IPS DF 4.7 (cell line): ENCODE results near the gene PCED1B.

ENCODE experiments used
- DNase-seq: peaks from one replicate; pipeline ENCODE4 v3.0.0-alpha.2; 2013; ENCODE audit warnings: low spot score; ENCODE audit errors: extremely low read depth

The PCED1B gene

DNA sequence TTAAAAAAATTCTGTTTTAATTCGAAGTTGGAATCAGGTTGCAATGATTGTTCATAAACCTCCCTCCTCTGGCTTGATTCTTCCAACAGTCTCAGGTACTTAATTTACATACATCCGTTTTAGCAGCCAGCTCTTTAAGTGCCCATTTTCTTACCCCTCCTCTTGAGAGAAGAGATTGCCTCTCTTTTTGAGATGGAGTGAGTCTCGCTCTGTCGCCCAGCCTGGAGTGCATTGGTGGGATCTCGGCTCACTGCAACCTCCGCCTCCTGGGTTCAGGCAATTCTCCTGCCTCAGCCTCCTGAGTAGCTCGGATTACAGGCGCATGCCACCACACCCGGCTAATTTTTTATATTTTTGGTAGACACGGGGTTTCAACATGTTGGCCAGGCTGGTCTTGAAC is 146.8 kb downstream of the PCED1B start:
- DNase-seq: no peak

DNA sequence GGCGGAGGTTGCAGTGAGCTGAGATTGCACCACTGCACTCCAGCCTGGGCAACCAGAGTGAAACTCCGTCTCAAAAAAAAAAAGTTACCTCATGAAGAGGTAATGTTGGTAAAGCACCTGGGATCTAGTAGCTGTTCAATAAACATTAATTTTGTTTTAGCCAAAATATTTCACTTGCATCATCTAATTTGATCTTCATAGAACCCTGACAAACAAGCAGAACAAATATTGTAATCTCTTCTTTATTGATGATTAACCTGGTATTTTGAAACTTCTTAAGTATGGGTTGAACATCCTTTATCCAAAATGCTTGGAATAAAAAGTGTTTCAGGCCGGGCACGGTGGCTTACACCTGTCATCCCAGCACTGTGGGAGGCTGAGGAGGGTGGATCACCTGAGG is 149.4 kb downstream of the PCED1B start:
- no peak for DNase-seq

DNA sequence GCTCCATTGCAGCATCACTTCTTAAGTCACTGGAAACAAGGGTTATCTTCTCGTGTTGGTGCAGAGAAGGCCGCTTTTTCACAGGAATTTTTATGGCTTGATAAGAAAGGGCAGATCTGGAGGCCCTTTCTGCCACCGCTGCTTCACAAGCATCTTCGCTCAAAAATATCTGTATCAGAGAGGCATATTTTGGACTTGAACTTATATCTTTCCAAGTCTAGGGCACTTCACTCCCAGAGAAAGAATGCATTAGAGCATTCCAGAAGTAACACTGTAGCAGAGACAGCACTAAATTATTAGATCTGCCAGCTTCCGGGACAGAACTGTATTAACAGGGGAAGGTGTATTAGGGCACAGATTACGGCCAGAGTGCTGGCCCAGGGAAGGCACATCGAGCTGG is 152.0 kb downstream of the PCED1B start:
- no peak for DNase-seq

DNA sequence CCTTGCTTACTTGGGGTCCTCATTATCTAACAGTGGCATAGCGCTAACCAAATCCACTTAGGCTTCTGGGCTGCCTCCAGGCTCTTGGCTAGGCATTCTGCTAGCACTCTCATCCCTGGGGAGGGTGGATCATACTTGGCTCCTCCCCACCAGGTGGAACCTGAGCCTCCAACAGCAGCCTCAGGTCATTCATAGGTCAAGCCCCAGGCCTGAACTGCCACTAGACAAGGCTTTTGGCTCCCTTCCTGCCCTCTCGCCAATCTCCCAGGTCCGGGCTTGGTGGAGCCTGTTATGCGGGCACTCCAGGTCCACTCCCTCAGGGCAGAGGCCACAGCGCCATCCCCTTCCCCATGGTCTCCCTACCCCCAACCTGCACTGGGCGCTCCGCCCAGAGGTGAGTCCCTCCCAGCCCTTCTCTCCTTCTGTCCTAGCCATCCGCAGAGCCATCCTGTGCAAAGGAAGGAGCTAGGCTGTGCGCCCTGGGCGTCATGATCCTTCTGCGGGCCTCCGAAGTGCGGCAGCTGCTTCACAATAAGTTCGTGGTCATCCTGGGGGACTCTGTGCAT is 155.2 kb downstream of the PCED1B start:
- DNase-seq: no peak

DNA sequence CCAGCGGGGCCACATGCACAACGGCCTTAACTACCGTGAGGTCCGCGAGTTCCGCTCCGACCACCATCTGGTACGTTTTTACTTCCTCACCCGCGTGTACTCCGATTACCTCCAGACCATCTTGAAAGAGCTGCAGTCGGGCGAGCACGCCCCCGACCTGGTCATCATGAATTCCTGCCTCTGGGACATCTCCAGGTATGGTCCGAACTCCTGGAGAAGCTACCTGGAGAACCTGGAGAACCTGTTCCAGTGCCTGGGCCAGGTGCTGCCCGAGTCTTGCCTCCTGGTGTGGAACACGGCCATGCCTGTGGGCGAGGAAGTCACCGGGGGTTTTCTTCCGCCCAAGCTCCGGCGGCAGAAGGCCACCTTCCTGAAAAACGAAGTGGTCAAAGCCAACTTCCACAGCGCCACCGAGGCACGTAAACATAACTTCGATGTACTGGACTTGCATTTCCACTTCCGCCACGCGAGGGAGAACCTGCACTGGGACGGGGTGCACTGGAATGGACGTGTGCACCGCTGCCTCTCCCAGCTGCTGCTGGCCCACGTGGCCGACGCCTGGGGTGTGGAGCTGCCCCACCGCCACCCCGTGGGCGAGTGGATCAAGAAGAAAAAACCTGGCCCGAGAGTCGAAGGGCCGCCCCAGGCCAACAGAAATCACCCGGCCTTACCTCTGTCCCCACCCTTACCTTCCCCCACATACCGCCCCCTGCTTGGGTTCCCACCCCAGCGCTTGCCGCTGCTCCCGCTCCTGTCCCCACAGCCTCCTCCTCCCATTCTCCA is 156.0 kb downstream of the PCED1B start:
- no peak for DNase-seq

DNA sequence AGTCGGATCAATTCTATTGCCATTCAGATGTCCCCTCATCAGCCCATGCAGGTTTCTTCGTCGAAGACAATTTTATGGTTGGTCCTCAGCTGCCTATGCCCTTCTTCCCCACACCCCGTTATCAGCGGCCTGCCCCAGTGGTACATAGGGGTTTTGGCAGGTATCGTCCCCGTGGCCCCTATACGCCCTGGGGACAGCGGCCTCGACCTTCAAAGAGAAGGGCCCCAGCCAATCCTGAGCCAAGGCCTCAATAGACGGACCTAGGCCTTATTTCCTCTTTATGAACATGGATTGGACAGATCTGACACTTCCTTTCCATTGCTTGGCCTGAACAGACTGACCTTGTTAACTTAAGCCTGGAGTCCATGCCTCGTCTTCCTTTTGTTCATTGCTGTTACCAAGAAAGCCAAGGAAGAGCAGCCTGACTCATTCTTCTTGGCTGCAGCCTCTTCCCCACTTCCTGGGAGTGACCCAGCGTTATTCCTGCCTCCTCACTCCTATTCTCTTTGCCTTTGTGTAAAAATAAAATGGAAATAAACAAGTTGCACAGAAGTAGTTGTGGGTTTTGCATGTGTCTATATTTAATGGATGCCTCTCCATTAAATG is 156.8 kb downstream of the PCED1B start:
- no peak for DNase-seq

DNA sequence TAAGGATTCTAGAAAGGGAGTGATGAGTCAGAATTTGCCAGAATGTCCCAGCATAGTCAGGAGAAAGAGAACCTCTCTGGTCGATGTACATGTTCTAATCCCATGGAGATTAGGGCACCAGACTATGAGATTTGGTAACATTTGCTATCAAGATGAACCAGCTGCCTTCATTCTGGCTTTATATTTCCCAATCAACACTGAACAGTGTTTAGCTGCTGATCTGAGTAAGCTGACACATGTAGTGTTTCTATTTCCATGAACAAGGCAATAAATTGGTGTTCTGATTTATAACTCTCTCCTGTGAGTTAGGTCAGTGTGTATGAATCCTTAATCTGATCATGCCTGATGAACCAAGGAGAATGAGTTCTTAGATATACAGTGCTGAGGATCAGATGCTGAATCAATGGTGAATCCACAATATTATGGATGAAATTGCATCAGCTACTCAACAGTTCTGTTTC is 158.4 kb downstream of the PCED1B start:
- no peak for DNase-seq

DNA sequence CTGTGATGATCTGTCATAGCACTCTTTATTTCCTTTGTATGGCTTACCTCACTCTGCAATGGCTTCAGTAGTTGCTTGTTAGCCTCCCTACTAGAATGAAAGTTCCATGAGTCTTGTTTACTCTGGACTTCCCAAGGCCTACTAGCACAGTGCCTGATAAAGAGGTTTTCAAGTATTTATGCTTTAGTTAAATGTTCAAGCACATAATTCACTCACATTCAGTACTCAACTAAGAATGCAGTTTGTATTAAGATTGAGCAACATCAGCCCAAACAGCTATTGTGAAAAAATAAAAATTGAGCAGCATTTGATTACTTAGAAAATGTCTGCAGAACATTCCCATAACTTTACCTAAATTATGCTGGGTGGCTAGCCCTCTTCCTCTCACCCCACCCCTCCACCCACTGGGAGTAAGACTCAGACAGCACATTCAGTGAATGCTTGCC is 159.3 kb downstream of the PCED1B start:
- DNase-seq: no peak

DNA sequence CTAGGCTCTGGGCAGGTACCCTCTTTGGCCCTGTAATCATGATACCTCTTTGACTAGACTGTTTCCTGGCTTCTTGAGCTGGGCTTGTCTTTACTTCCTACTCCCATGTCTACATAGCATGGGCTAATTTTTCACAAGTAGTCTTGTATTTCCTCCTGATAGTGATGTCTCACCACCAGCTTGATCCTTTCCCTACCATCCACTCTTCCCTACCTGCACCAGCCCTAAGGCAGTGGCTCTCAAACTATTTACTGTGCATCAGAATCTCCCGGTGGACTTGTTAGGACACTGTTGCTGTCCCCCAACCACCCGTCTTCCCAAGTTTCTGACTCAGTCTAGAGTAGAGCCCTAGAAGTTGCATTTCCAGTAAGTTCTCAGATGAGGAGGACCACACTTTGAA is 163.0 kb downstream of the PCED1B start:
- DNase-seq: no peak

DNA sequence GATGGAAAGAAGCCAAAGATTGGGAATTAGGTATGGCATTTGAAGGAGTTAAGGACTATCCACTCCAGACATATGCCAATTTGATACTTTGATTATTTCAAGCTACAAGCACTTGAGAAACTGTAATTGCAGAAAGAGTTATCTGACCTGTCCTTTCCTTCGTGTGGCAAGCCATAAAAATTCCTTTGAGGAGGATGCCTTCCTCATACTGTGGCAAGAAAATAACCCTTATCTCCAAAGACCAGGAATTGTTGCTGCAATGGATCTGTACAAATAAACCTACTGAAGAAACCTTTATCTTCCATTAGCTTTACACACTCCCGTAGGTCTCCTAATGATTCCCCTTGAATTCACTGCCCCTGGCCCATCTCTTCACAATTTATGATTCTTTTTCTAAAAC is 165.4 kb downstream of the PCED1B start:
- no peak for DNase-seq

DNA sequence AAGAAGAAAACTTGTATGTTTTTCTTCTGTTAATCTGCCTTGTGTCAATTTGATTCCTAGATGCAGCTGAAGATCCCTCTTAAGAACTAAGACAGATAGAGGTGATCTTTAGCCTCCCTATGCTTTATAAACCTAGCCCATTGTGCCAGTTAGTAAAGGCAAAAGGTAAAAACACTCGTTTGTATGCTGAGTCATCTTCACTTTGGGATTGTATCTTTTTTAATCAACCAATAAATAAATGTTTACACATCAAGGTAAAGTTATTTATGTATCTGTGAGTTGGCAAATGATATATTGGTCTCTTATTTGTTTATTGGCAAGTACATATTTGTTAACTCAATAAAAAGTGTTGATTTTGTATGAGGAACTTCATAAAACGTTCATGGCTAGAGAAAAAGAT is 166.2 kb downstream of the PCED1B start:
- no peak for DNase-seq

DNA sequence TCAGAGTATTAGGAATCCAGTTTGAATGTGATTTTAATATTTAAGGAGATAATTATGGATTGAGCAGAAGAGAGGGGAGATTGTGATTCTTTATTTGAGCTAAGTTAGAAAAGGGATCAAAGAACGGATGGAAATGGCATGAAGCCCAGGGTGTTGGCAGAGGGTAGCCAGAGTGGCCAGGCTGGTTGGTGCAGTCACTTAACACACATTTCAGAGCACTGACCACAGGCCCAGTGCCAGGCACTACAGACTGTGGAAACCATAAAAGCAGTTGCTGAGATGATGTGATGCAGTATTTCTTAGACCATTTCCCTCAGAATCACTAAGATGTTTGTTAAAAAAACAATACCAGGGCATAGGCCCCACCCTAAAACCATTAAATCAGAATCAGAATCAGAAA is 168.0 kb downstream of the PCED1B start:
- DNase-seq: no peak

DNA sequence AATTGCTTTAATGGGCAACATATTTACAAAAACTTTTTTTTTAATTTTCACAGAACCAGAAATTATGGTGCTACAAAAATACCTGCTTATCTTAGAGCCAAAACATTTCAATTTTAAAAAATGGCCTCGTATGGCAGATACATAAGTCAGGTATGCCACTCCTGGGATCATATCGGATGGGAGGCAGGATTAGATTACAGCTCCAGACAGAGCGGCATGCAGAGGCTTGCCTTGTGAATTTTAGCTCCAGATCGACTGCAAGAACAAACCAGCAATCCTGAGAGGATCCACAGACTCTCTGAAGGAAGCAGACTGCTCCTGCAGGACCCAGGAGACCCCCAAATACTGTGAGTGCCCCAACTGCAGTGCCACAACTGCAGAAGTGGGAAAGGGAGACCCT is 169.7 kb downstream of the PCED1B start:
- DNase-seq: no peak

DNA sequence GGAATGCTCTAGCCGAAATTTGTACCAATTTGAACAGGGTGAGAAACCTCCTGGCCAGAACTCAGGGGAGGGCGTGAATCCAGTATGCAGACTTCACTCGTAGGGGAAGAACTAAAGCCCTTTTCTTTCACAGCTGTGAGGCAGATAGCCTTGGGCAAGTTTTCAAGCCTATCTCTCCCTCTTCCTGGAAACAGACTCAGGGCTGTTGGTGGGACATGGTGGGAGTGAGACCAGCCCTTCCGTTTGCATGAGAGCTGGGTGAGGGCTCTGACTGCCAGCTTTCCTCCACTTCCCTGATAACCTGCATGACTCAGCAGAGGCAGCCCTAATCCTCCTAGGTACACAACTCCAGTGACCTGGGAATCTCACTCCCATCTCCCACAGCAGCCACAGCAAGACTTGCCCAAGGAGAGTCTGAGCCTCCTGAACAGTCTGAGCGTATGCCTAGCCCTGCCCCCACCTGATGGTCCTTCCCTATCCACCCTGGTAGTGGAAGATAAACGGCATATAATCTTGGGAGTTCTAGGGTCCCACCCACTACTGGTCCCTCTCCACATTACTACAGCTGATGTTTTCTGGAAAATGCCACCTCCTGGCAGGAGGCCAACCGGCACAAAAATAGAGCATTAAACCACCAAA is 170.4 kb downstream of the PCED1B start:
- no peak for DNase-seq

DNA sequence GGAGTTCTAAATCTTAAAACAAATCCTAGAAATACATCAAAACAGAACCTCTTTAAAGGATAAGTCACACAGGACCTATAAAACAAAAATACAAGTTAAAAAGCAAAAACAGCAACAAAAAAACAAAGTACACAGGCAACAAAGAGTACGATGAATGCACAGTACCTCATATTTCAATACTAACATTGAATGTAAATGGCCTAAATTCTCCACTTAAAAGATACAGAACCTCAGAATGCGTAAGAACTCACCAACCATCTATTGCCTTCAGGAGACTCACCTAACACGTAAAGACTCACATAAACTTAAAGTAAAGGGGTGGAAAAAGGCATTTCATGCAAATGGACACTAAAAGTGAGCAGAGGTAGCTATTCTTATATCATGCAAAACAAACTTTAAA is 172.5 kb downstream of the PCED1B start:
- DNase-seq: no peak

DNA sequence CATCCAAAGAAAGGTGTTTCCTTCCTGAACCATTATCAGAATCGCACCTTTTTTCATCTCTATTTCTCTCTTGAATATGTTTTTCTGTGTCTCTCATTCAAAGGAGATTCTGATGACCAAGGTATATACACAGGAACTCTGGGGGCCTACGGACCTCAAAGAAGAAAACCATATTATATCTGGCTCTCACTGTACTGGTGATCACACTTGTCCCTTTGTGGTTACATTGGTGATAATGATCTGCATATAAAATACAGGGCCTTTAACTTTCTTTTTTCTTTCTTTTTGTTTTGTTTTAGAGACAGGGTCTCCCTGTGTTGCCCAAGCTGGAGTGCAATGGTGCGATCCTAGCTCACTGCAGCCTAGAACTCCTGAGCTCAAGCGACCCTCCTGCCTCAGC is 185.5 kb downstream of the PCED1B start:
- no peak for DNase-seq

DNA sequence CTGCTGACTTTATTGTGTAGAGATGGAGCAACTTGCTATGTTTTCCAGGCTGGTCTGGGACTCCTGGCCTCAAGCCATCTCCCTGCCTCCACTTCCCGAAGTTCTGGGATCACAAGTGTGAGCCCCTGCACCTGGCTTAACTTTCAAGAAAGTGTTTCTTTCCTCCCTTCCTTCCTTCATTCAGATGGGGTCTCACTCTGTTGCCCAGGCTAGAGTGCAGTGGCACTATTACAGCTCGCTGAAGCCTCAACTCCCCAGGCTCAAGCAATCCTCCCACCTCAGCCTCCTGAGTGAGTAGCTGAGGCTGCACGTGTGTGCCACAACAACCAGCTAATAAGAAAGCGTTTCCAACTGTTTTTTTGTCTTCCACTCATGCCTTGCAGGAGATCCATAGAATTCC is 186.0 kb downstream of the PCED1B start:
- DNase-seq: no peak

DNA sequence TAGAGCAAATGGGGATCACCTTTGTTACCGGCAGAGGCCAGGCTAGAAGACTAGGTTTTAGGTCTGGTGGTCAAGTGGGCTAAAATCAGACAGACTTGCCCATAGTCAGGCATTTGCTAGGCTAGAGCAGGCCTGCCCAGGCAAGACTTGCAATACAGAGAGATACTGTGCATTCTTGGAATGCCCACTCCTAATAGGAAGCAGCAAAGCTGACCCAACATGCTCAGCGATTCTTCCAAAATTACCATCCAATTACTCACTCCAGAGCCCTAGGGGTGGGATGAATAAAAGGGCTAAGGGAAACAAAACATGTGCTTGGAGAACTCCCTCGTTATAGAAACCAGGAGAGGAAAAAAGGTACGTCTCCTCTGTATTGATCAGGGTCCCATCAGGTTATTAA is 188.2 kb downstream of the PCED1B start:
- no peak for DNase-seq

DNA sequence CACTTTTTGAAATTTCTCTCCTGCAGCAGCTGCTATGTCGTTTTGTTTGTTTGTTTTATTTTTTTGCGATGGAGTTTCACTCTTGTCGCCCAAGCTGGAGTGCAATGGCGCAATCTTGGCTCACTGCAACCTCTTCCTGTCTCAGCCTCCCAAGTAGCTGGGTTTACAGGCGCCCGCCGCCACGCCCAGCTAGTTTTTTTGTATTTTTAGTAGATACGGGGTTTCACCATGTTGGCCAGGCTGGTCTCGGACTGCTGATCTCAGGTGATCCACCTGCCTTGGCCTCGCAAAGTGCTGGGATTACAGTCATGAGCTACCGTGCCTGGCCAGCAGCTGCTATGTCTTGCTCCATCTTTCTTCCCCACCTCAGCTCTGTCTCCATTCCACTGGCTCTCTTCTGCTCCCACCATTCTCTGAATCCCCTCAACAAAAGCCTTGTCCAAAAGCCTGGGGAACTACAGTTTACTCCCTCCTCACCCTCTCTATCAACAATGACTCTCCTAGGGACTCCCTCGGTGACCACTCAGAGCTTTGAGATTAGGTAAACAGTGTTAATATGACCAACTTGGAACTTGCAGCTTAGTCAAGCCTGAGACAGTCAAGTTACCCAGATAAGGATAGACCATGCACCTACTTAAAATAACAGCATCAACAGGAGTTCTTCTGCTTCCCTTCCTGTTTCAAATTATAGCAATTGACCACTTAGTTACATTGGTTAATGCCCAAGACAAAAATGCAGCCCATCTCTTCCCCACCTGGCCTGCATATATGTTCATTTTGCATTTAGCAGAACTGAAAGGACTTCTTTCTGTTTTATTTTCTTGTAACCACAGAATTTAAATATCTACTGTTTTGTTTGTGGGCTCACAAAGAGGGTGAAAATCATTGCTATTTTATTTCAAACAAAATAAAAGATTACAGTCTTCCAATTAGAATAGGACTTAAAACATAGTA is 189.4 kb downstream of the PCED1B start:
- DNase-seq: no peak

DNA sequence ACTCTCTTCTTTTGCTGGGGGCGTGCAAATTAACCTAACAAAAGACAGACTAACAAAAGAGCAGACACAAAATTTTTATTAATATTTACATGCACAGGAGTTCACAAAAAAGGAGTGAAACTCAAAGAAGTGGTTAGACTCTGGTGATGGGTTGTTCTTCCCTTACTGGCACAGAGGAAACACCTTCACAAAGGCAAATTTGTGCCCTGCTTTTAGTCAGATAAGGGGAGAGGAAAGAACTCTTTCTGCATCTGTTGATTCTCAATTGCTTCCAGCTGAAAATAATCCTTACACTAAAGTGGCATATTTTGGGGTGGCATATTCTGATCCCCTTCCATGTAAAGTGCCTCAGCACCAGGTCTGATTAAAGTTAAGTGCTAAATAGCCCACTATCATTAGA is 190.5 kb downstream of the PCED1B start:
- no peak for DNase-seq
